ENCODE measurements around the gene LSM14B.
A peak's percentile ranks its signal among the peaks of the same experiment; 100 is the strongest.

DNA sequence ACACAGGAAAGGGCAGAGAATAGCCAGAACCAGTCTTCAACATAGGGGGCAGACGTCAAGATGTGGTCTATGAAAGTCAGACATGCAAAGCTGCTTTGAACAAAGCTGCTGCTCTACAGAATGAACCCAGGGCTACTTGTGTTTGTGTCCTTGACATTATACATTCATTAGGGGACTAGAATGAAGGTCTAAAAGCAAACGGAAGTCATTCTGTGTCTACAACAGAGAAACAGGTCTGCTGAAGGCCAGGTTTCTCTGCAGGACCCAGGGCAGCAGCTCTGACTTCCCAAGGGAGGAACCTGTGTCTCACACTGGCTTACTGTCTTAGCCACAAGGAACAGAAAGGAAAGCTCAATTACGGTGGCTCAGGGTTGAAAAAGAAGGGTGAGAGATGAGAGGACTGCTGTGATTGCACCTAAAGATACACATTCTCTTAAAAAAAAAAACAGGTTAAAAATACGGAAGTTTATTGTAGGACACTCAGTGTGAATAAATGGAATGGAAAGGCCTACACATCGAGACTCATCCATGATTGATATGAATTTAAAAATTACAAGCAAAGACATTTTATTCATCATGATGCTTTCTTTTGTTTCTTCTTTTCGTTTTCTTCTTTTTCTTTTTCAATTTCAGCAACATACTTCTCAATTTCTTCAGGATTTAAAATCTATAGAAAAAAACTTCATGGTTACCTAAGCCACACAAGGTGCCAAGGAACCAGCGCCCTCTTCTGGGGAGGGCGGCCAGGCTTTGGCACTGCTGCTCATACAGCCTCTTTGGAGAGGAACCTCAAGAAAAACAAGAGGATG lies 14.2 kb downstream of the LSM14B start:
- TF ChIP-seq POLR2A (IDR thresholded peaks at IDR 0.05; ENCODE audit: extremely low read depth, insufficient read length) (no peak), MYC (IDR thresholded peaks at IDR 0.05; ENCODE audit: low read depth, low read length) (peak; percentile 41; the same call in 1 of the 2 replicates)
- TF ChIP-seq, protein P1, sequence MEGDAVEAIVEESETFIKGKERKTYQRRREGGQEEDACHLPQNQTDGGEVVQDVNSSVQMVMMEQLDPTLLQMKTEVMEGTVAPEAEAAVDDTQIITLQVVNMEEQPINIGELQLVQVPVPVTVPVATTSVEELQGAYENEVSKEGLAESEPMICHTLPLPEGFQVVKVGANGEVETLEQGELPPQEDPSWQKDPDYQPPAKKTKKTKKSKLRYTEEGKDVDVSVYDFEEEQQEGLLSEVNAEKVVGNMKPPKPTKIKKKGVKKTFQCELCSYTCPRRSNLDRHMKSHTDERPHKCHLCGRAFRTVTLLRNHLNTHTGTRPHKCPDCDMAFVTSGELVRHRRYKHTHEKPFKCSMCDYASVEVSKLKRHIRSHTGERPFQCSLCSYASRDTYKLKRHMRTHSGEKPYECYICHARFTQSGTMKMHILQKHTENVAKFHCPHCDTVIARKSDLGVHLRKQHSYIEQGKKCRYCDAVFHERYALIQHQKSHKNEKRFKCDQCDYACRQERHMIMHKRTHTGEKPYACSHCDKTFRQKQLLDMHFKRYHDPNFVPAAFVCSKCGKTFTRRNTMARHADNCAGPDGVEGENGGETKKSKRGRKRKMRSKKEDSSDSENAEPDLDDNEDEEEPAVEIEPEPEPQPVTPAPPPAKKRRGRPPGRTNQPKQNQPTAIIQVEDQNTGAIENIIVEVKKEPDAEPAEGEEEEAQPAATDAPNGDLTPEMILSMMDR (IDR thresholded peaks at IDR 0.05; ENCODE audit: low read depth, low read length): peak; percentile 98
